HepG2 (cell line): Measurements from ENCODE around the gene FHIT. TPM values are rescaled to one million over a fixed set of nuclear protein-coding genes. Genes with fewer than 3 reads are reported as not detected.

ENCODE experiments used
- ATAC-seq: fragments of 200-7000 bp; cut with Tn5 transposase; 3 replicates; pipeline ENCODE4 v1.9.1; 2020; ENCODE audit warnings: mild to moderate bottlenecking, moderate library complexity
- BruUV-seq: library from RNA; stranded (reverse); fragments of 400-500 nt; replicated peaks from 2 replicates; lab custom pipeline; 2021; lab: Mats Ljungman, UMichigan
- CTCF ChIA-PET: fragments of 300-600 bp; formaldehyde crosslinking; extraction: SDS; loops from one replicate; lab custom pipeline; 2021; ENCODE audit warnings: low total read pairs, inconsistent platforms, low intra/inter-chr PET ratio; lab: Yijun Ruan, JAX
- POLR2A ChIA-PET: fragments of 350-600 bp; sonication (Branson Sonifier 250); formaldehyde crosslinking; loops from one replicate; lab custom pipeline; 2020; ENCODE audit warnings: antibody characterized with exemption, inconsistent platforms; lab: Yijun Ruan, JAX
- DNase-seq: peaks from one replicate; pipeline ENCODE4 v3.0.0-alpha.2; 2015; ENCODE audit warnings: low spot score
- FAIRE-seq: peaks from 3 replicates; lab custom pipeline; 2011; peaks lifted over from hg19 to GRCh38; lab: Jason Lieb, UNC
- H2AFZ ChIP-seq: one replicate; pipeline ENCODE4 v1.6.1; 2011; ENCODE audit warnings: low read length, inconsistent platforms
- H3K27ac ChIP-seq: fragments of 300-600 bp; 3 replicates; pipeline ENCODE4 v1.8.0; 2011; ENCODE audit warnings: mixed run types, mild to moderate bottlenecking, mixed read lengths, low read length, inconsistent platforms; ENCODE audit not compliant: insufficient read depth; ENCODE audit errors: extremely low read length
- H3K27me3 ChIP-seq, 2 experiments: fragments of 200-600 bp in 1 of 2; 2 replicates in 1 of 2; 3 replicates in 1 of 2; pipeline versions ENCODE4 v1.6.0 to v1.8.0; 2011; ENCODE audit warnings: low read length in 2 of 2, mild to moderate bottlenecking in 2 of 2, moderate library complexity in 2 of 2, inconsistent platforms in 1 of 2; ENCODE audit not compliant: insufficient read depth in 2 of 2, control insufficient read depth in 1 of 2
- H3K36me3 ChIP-seq, 2 experiments: fragments of 200-600 bp in 1 of 2; replicated peaks in 1 of 2; 2 replicates in 1 of 2; 3 replicates in 1 of 2; pipeline versions ENCODE4 v1.5.1 to v1.8.0; 2011; ENCODE audit warnings: low read length in 2 of 2, inconsistent platforms in 1 of 2; ENCODE audit not compliant: insufficient read depth in 2 of 2, control insufficient read depth in 1 of 2
- H3K4me1 ChIP-seq: 2 replicates; pipeline ENCODE4 v1.5.1; 2012; ENCODE audit warnings: low read length, inconsistent platforms; ENCODE audit not compliant: insufficient read depth
- H3K4me2 ChIP-seq: 2 replicates; pipeline ENCODE4 v1.6.0; 2011; ENCODE audit warnings: low read depth, low read length, inconsistent platforms
- H3K4me3 ChIP-seq, 3 experiments: fragments of 200-600 bp in 1 of 3; sonication (generic), shearing (Covaris generic) in 1 of 3; replicated peaks in 1 of 3; 2 replicates each; pipeline ENCODE4 v1.5.1; 2011 to 2016; ENCODE audit warnings: low read length in 3 of 3, inconsistent platforms in 2 of 3, low read depth in 2 of 3, mild to moderate bottlenecking in 2 of 3, control low read depth in 1 of 3, mixed read lengths in 1 of 3; ENCODE audit not compliant: insufficient read depth in 1 of 3
- H3K79me2 ChIP-seq: one replicate; pipeline ENCODE4 v1.6.1; 2011; ENCODE audit warnings: low read length, inconsistent platforms; ENCODE audit not compliant: insufficient read depth
- H3K9ac ChIP-seq: 2 replicates; pipeline ENCODE4 v1.6.0; 2011; ENCODE audit warnings: mild to moderate bottlenecking, low read depth, low read length, inconsistent platforms; ENCODE audit not compliant: insufficient read depth
- H3K9me3 ChIP-seq: 2 replicates; pipeline ENCODE4 v1.5.1; 2012; ENCODE audit warnings: mild to moderate bottlenecking, low read length
- H4K20me1 ChIP-seq: 2 replicates; pipeline ENCODE4 v1.6.0; 2011; ENCODE audit warnings: inconsistent platforms, mild to moderate bottlenecking, low read length, moderate library complexity; ENCODE audit not compliant: insufficient read depth
- ARID5B ChIP-seq: IDR thresholded peaks from 2 replicates; pipeline ENCODE4 v1.4.0; 2020; ENCODE audit warnings: mild to moderate bottlenecking, missing genetic modification reagents
- ARNT ChIP-seq: fragments of 450-650 bp; IDR thresholded peaks from 2 replicates; pipeline ENCODE4 v1.6.1; 2017
- ATF3 ChIP-seq: sonication (generic); formaldehyde crosslinking; IDR thresholded peaks from 2 replicates; pipeline ENCODE4 v1.4.0; 2020; ENCODE audit warnings: missing genetic modification reagents
- ATF4 ChIP-seq, 2 experiments: fragments of 450-650 bp in 1 of 2; sonication (generic) in 1 of 2; formaldehyde crosslinking; IDR thresholded peaks; 2 replicates each; pipeline versions ENCODE4 v1.5.0 to v1.8.0; 2020 to 2022; ENCODE audit warnings: mild to moderate bottlenecking in 1 of 2, missing genetic modification reagents in 1 of 2
- FOXJ3 ChIP-seq: sonication (generic); formaldehyde crosslinking; IDR thresholded peaks from 2 replicates; pipeline ENCODE4 v1.4.0; 2020; ENCODE audit warnings: missing genetic modification reagents, mild to moderate bottlenecking, borderline replicate concordance
- HHEX ChIP-seq: IDR thresholded peaks from 2 replicates; pipeline ENCODE4 v1.6.1; 2016; ENCODE audit warnings: control low read depth
- HMG20A ChIP-seq: IDR thresholded peaks from 2 replicates; pipeline ENCODE4 v1.6.1; 2016; ENCODE audit warnings: borderline replicate concordance
- MED8 ChIP-seq: sonication (generic); formaldehyde crosslinking; IDR thresholded peaks from 2 replicates; pipeline ENCODE4 v1.8.1; 2023; ENCODE audit warnings: mild to moderate bottlenecking, missing genetic modification reagents; ENCODE audit not compliant: insufficient replicate concordance
- NFIC ChIP-seq: IDR thresholded peaks from 2 replicates; pipeline ENCODE4 v1.6.1; 2012; ENCODE audit warnings: mild to moderate bottlenecking, low read length, inconsistent platforms
- NR2F1 ChIP-seq, 2 experiments: fragments of 450-650 bp in 1 of 2; formaldehyde crosslinking in 1 of 2; IDR thresholded peaks; 2 replicates each; pipeline versions ENCODE4 v1.5.0 to v1.6.1; 2016 to 2020; ENCODE audit warnings: mild to moderate bottlenecking in 1 of 2, missing compliant biosample characterization in 1 of 2, missing genetic modification reagents in 1 of 2, moderate library complexity in 1 of 2
- ONECUT2 ChIP-seq: sonication (generic); formaldehyde crosslinking; IDR thresholded peaks from 2 replicates; pipeline ENCODE4 v1.4.0; 2020; ENCODE audit warnings: missing genetic modification reagents
- SMC3 ChIP-seq: IDR thresholded peaks from 2 replicates; pipeline ENCODE4 v1.6.1; 2011; ENCODE audit warnings: low read length, improper control_type of control experiment
- TBL1XR1 ChIP-seq: fragments of 150-350 bp; IDR thresholded peaks from 2 replicates; pipeline ENCODE4 v1.6.1; 2014; ENCODE audit warnings: borderline replicate concordance, low read length; ENCODE audit not compliant: partially characterized antibody
- TMF1 ChIP-seq: sonication (generic); formaldehyde crosslinking; IDR thresholded peaks from 2 replicates; pipeline ENCODE4 v1.8.1; 2022; ENCODE audit warnings: low read depth, missing genetic modification reagents
- ZFY ChIP-seq: sonication (generic); formaldehyde crosslinking; IDR thresholded peaks from 2 replicates; pipeline ENCODE4 v1.4.0; 2020; ENCODE audit warnings: missing genetic modification reagents
- ZNF282 ChIP-seq: fragments of 450-650 bp; IDR thresholded peaks from 2 replicates; pipeline ENCODE4 v1.6.1; 2018; ENCODE audit not compliant: partially characterized antibody
- WGBS: methylation state at CpG from one replicate; pipeline ENCODE4 v1.1.6; 2017; ENCODE audit warnings: low lambda C conversion rate; 5-methylcytosine and 5-hydroxymethylcytosine counted together
- in situ Hi-C: cut with HindIII; loops from 2 replicates; pipeline ENCODE4 v1.10.0; 2017; ENCODE audit warnings: low pct_unique_long_range_greater_than_20kb; ENCODE audit not compliant: extremely low pct_ligation_motif_present
- intact Hi-C: fragments of 100-400 bp; cut with micrococcal nuclease; formaldehyde crosslinking; loops from one replicate; pipeline ENCODE4 v1.10.0; 2022; ENCODE audit not compliant: unreplicated experiment
- polyA plus RNA-seq, 8 experiments: library from polyadenylated mRNA; depleted of rRNA in 3 of 8; stranded (reverse) in 7 of 8; unstranded in 1 of 8; fragments of >200 nt; fragmentation: Illumina TruSeq in 4 of 8; extraction: Trizol in 4 of 8; gene quantifications; 2 replicates each; pipeline versions ENCODE4 v1.2.1 to v1.2.3, GENCODE V29; 2011 to 2016; ENCODE audit warnings: low read depth in 4 of 8, missing spikeins in 1 of 8, mixed read lengths in 1 of 8; ENCODE audit not compliant: insufficient read depth in 1 of 8
- total RNA-seq, 5 experiments: library from RNA; depleted of rRNA; stranded (reverse); fragments of >200 nt; fragmentation: Illumina TruSeq; extraction: Trizol; gene quantifications; 2 replicates each; pipeline ENCODE4 v1.2.3, GENCODE V29; 2016; ENCODE audit warnings: low read depth in 1 of 5
- TF ChIP-seq, protein P1 (sequence below): sonication (generic); formaldehyde crosslinking; IDR thresholded peaks from 2 replicates; pipeline ENCODE4 v1.8.1; 2023; ENCODE audit warnings: mild to moderate bottlenecking, missing genetic modification reagents
- TF ChIP-seq, protein P2 (sequence below): IDR thresholded peaks from 2 replicates; pipeline ENCODE4 v1.6.1; 2012; ENCODE audit warnings: low read depth, low read length, improper control_type of control experiment

Gene FHIT
- total and polyA plus RNA-seq, 2 of the 13 experiments (the other 11 are each of a cell fraction or from before 2014, with no cell fraction given): 4.0 to 4.6 TPM

DNA sequence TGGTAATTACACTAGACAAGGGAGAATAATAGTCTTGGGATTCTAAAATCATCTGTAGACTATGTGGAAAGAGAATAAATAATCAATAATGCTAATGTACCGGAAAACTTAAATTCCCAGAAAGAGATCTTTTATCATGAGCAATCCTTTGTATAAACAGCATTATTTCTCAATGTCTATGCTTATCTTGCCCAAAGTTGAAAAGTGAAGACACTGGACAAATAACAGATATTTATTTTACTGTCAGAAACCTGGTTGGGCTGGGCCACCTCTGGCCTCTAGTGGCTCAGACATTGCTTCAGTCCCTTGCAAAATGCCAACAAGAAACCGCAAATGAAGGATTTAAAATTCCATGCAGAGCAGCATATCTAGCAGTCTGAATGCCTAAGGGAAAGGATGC lies 409.9 kb downstream of the FHIT start:
- Histone ChIP-seq H3K36me3 (no peaks in the 10 kb centered on the region), H3K27me3 (peaks cover 0 to 6% of the 10 kb centered on the region in 2 experiments; a peak in 1 of 5 replicates), H3K4me3 (no peak overlapping the region), H3K27ac (no peak overlapping the region), H3K9ac (no peak overlapping the region), H3K79me2 (no peaks in the 10 kb centered on the region), H4K20me1 (0 out of 2 replicates have a peak, but pooled peaks cover 3% of the 10 kb centered on the region), H3K4me2 (no peak overlapping the region), H2AFZ (no peak overlapping the region), H3K4me1 (peaks cover 8% of the 10 kb centered on the region), H3K9me3 (no peaks in the 10 kb centered on the region)
- FAIRE-seq (peak; percentile 73), DNase-seq (peak; percentile 74), ATAC-seq (peak; percentile 95)
- no TSS peak for BruUV-seq
- intact Hi-C loops (loop anchor here (5.0 kb wide), 1 partner anchor 411 kb away; the partner anchor contains the start of gene FHIT), in situ Hi-C loops (no loop called here)
- ChIA-PET POLR2A (no interaction called here), CTCF (no interaction called here)
- WGBS: 0% methylated on average over 2 of the region's 2 CpGs
- TF ChIP-seq ARNT (no peak), HMG20A (CRISPR knock-in tag) (peak; percentile 52; the same call in 1 of the 2 replicates), NR2F1 (CRISPR knock-in tag; IDR thresholded peaks at IDR 0.05) (peak; percentile 62 to 93; a peak in 3 of 4 replicates), TMF1 (no peak), MED8 (CRISPR knock-in tag) (no peak), FOXJ3 (CRISPR knock-in tag) (peak; percentile 78; the same call in 1 of the 2 replicates), ONECUT2 (CRISPR knock-in tag) (peak; percentile 80), SMC3 (0 out of 2 replicates have a peak, but pooled peaks have one; percentile 16), ZFY (no peak), ATF4 (CRISPR knock-in tag; IDR thresholded peaks at IDR 0.05) (0 out of 4 replicates have a peak, but pooled peaks of 1 of the 2 experiments have one; percentile 17), ZNF282 (no peak), ATF3 (CRISPR knock-in tag) (no peak), NFIC (peak; percentile 60; the same call in 1 of the 2 replicates), ARID5B (CRISPR knock-in tag) (peak; percentile 76), HHEX (peak; percentile 77), TBL1XR1 (peak; percentile 45)
- TF ChIP-seq, protein P1, sequence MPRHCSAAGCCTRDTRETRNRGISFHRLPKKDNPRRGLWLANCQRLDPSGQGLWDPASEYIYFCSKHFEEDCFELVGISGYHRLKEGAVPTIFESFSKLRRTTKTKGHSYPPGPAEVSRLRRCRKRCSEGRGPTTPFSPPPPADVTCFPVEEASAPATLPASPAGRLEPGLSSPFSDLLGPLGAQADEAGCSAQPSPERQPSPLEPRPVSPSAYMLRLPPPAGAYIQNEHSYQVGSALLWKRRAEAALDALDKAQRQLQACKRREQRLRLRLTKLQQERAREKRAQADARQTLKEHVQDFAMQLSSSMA (CRISPR knock-in tag): no peak
- TF ChIP-seq, protein P2, sequence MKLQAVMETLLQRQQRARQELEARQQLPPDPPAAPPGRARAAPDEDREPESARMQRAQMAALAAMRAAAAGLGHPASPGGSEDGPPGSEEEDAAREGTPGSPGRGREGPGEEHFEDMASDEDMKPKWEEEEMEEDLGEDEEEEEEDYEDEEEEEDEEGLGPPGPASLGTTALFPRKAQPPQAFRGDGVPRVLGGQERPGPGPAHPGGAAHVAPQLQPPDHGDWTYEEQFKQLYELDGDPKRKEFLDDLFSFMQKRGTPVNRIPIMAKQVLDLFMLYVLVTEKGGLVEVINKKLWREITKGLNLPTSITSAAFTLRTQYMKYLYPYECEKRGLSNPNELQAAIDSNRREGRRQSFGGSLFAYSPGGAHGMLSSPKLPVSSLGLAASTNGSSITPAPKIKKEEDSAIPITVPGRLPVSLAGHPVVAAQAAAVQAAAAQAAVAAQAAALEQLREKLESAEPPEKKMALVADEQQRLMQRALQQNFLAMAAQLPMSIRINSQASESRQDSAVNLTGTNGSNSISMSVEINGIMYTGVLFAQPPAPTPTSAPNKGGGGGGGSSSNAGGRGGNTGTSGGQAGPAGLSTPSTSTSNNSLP: peak; percentile 81
